Activated CD8-positive, alpha-beta T cell treated with anti-CD3 and anti-CD28 coated beads for 36 hours (primary cell): ENCODE results near the gene EFNA1. TPM values are rescaled to one million over a fixed set of nuclear protein-coding genes. Genes with fewer than 3 reads are reported as not detected.

Source experiments
- ATAC-seq: fragments of 200-7000 bp; cut with Tn5 transposase; one replicate; pipeline ENCODE4 v1.10.0; 2021; ENCODE audit warnings: mild to moderate bottlenecking, moderate library complexity
- CTCF ChIA-PET: fragments of 350-600 bp; sonication (Branson Sonifier 250); formaldehyde crosslinking; loops from one replicate; lab custom pipeline; 2021; ENCODE audit warnings: antibody characterized with exemption; lab: Charles Lee
- POLR2A ChIA-PET: fragments of 350-600 bp; sonication (Branson Sonifier 250); formaldehyde crosslinking; loops from one replicate; lab custom pipeline; 2021; ENCODE audit warnings: antibody characterized with exemption; lab: Charles Lee
- DNase-seq: peaks from one replicate; pipeline ENCODE4 v3.0.0-alpha.2; 2020
- H3K27ac Mint-ChIP-seq: one replicate; pipeline ENCODE4 v1.8.0; 2021; ENCODE audit warnings: mild to moderate bottlenecking, mixed read lengths
- H3K27me3 Mint-ChIP-seq: one replicate; pipeline ENCODE4 v1.8.0; 2021; ENCODE audit warnings: mixed read lengths
- H3K36me3 Mint-ChIP-seq: one replicate; pipeline ENCODE4 v1.8.0; 2021; ENCODE audit warnings: low read depth, mixed read lengths
- H3K4me1 Mint-ChIP-seq: one replicate; pipeline ENCODE4 v1.8.0; 2021; ENCODE audit warnings: low read depth, mixed read lengths
- H3K4me3 Mint-ChIP-seq: one replicate; pipeline ENCODE4 v1.8.0; 2021; ENCODE audit warnings: mild to moderate bottlenecking, moderate library complexity, mixed read lengths
- H3K9me3 Mint-ChIP-seq: one replicate; pipeline ENCODE4 v1.8.0; 2021; ENCODE audit warnings: mixed read lengths
- CTCF ChIP-seq: fragments of 200-600 bp; IDR thresholded peaks from one replicate; pipeline ENCODE4 v1.8.0; 2022; ENCODE audit warnings: antibody characterized with exemption, mild to moderate bottlenecking
- intact Hi-C: fragments of 100-400 bp; cut with micrococcal nuclease; formaldehyde crosslinking; loops from one replicate; pipeline ENCODE4 v1.10.0; 2022
- total RNA-seq, 2 experiments: library from RNA; stranded (reverse); gene quantifications; one replicate each; pipeline ENCODE4 v1.2.3, GENCODE V29; 2021

EFNA1 gene
- total RNA-seq, 2 experiments from 2014 or later = 0.59 to 0.60 TPM

DNA sequence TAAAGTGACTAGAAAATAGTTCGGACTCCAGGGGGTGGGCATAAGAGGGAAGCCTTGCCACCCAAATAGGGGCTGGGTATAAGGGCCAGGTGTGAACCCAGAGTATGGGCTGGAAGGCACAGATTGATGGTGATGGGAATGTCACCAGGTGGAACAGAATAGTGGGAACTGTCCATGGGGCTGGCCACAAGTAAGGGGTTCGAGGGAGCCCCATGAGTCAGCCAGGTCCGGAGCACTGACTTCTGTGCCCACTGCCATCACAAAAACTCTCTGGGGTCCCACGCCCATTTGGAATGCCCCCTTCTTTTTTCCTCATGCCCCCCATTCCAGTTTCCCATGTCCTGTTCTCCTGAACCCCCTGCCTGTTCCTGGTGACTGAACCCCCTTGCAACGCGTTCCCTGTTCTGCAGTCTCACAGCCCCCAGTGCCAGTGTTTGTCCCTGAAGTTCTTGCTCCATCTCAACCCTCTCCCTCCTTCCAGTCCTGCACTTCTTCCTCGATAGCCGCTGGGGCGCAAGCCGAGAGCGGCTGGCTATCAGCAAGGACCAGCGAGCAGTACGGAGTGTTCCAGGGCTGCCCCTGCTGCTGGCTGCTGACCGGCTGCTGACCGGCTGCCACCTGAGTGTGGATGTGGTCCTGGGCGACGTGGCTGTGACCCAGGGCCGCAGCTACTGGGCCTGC is 53.8 kb downstream of the EFNA1 start:
- TF ChIP-seq CTCF = no peak
- peaks cover 5% of the 10 kb centered on the region for H3K4me1 Mint-ChIP-seq
- DNase-seq (no peak), ATAC-seq (no peak)
- no peak overlapping the region for H3K27ac Mint-ChIP-seq
- H3K36me3 Mint-ChIP-seq = peaks cover 11% of the 10 kb centered on the region
- intact Hi-C loops = no loop called here
- no peaks in the 10 kb centered on the region for H3K27me3 Mint-ChIP-seq
- ChIA-PET POLR2A (interaction anchor here (0.7 kb wide), 1 partner anchor 1031 kb away, joined by 3 read pairs; no protein-coding TSS in a partner anchor), CTCF (interaction anchor here (1.3 to 2.5 kb wide), 2 partner anchors 8 to 12 kb away, joined by 4 to 7 read pairs; partner anchors contain the start of gene KRTCAP2)
- no peaks in the 10 kb centered on the region for H3K9me3 Mint-ChIP-seq
- H3K4me3 Mint-ChIP-seq = no peak overlapping the region

GRCh38 chr1:155182052-155182550 is 54.4 kb downstream of the EFNA1 start:
- Mint-ChIP-seq H3K4me1 (no peaks in the 10 kb centered on the region), H3K9me3 (no peaks in the 10 kb centered on the region), H3K36me3 (peaks cover 11% of the 10 kb centered on the region), H3K27ac (no peak overlapping the region), H3K4me3 (no peak overlapping the region), H3K27me3 (no peaks in the 10 kb centered on the region)
- ChIA-PET CTCF (interaction anchor here (1.3 to 2.5 kb wide), 2 partner anchors 9 to 12 kb away, joined by 4 to 7 read pairs; partner anchors contain the start of gene KRTCAP2), POLR2A (no interaction called here)
- ATAC-seq (no peak), DNase-seq (no peak)
- TF ChIP-seq CTCF = no peak
- intact Hi-C loops = no loop called here

- CTCF ChIA-PET = interaction anchor here (1.6 kb wide), 1 partner anchor 8 kb away, joined by 5 read pairs; no protein-coding TSS in a partner anchor
- DNase-seq = no peak
- Mint-ChIP-seq H3K27ac (no peak overlapping the region), H3K9me3 (no peaks in the 10 kb centered on the region), H3K27me3 (no peaks in the 10 kb centered on the region), H3K36me3 (peaks cover 3% of the 10 kb centered on the region), H3K4me1 (no peaks in the 10 kb centered on the region), H3K4me3 (no peak overlapping the region)
- no peak for ATAC-seq
- POLR2A ChIA-PET = interaction anchor here (0.6 to 1.6 kb wide), 3 partner anchors 8 to 11 kb away, joined by 3 to 10 read pairs (median 6); no protein-coding TSS in a partner anchor
- no peak for TF ChIP-seq CTCF
- intact Hi-C loops = no loop called here
These were observed 56.1 kb downstream of the EFNA1 start for GRCh38 chr1:155183775-155184221.

DNA sequence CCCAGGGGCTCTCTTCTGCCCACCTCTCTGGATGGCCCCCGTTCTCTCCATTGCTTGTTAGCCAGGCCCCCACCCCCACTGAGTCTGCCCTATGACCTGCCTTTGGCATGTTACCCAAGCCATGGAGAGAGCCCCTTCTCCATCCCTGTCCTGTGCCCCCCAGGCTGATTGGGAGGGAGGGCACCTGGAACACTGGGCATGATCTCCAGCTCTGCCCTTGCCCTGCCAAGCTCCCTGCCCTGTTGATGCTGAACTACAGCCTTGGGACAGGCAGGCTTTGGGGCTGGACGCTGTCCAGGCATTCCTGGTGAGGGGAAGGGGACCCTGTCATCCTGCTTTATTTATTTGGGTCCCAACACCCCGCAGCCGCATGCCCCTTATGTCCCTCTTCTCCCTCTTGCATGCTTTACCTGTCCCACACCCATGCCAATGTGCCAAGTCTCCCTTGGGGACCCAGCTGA is 56.7 kb downstream of the EFNA1 start:
- intact Hi-C loops = no loop called here
- Mint-ChIP-seq H3K4me1 (no peaks in the 10 kb centered on the region), H3K4me3 (no peak overlapping the region), H3K27ac (no peak overlapping the region), H3K36me3 (no peaks in the 10 kb centered on the region), H3K27me3 (no peaks in the 10 kb centered on the region), H3K9me3 (no peaks in the 10 kb centered on the region)
- no peak for TF ChIP-seq CTCF
- CTCF ChIA-PET = interaction anchor here (1.6 kb wide), 1 partner anchor 9 kb away, joined by 5 read pairs; no protein-coding TSS in a partner anchor
- POLR2A ChIA-PET = interaction anchor here (0.6 to 1.7 kb wide), 5 partner anchors 9 to 132 kb away, joined by 3 to 10 read pairs (median 6); partner anchors contain the start of gene KRTCAP2
- DNase-seq (no peak), ATAC-seq (no peak)

Other genes starting within 250 kb of the EFNA1 start
- 10 to 100 TPM; 32.3 to 33.2 TPM for gene PMVK, start 191.2 kb upstream of the EFNA1 start, total RNA-seq
- 10 to 100 TPM; 17.7 to 19.4 TPM for gene PBXIP1, start 171.8 kb upstream of the EFNA1 start, total RNA-seq
- gene PYGO2, start 166.1 kb upstream of the EFNA1 start, total RNA-seq = 10 to 100 TPM; 21.2 to 21.8 TPM
- gene SHC1, start 157.1 kb upstream of the EFNA1 start, total RNA-seq = 10 to 100 TPM; 32.3 to 34.2 TPM
- gene CKS1B, start 153.2 kb upstream of the EFNA1 start, total RNA-seq = 100 to 1,000 TPM; 172 to 173 TPM
- gene FLAD1, start 144.5 kb upstream of the EFNA1 start, total RNA-seq = 10 to 100 TPM; 31.5 to 32.9 TPM
- gene LENEP, start 134.3 kb upstream of the EFNA1 start, total RNA-seq = not detected
- 10 to 100 TPM; 26.3 to 26.5 TPM for gene ZBTB7B, start 125.1 kb upstream of the EFNA1 start, total RNA-seq
- gene DCST2, start 94.1 kb upstream of the EFNA1 start, total RNA-seq = under 1 TPM; 0.20 to 0.36 TPM
- gene DCST1, start 94.1 kb upstream of the EFNA1 start, total RNA-seq = not detected
- 10 to 100 TPM; 36.4 to 37.2 TPM for gene ADAM15, start 76.6 kb upstream of the EFNA1 start, total RNA-seq
- 1 to 10 TPM; 7.1 to 7.8 TPM for gene EFNA4, start 64.1 kb upstream of the EFNA1 start, total RNA-seq
- gene EFNA3, start 49.0 kb upstream of the EFNA1 start, total RNA-seq = 1 to 10 TPM; 5.1 to 8.6 TPM
- 10 to 100 TPM; 59.7 to 64.0 TPM for gene SLC50A1, start 8.0 kb downstream of the EFNA1 start, total RNA-seq
- 10 to 100 TPM; 37.1 to 38.1 TPM for gene DPM3, start 12.7 kb downstream of the EFNA1 start, total RNA-seq
- gene KRTCAP2, start 45.4 kb downstream of the EFNA1 start, total RNA-seq = 100 to 1,000 TPM; 124 to 125 TPM
- gene TRIM46, start 46.0 kb downstream of the EFNA1 start, total RNA-seq = 1 to 10 TPM; 5.8 to 6.1 TPM
- 10 to 100 TPM; 11.1 to 12.0 TPM for gene THBS3, start 80.0 kb downstream of the EFNA1 start, total RNA-seq
- 10 to 100 TPM; 59.2 to 61.0 TPM for gene MTX1, start 80.8 kb downstream of the EFNA1 start, total RNA-seq
- gene ENTREP3, start 127.6 kb downstream of the EFNA1 start, total RNA-seq = 10 to 100 TPM; 41.1 to 42.2 TPM
- 10 to 100 TPM; 81.3 to 97.2 TPM for gene SCAMP3, start 134.5 kb downstream of the EFNA1 start, total RNA-seq
- 10 to 100 TPM; 80.6 to 85.4 TPM for gene CLK2, start 145.6 kb downstream of the EFNA1 start, total RNA-seq
- gene HCN3, start 149.6 kb downstream of the EFNA1 start, total RNA-seq = 1 to 10 TPM; 1.5 TPM
- not detected for gene PKLR, start 173.6 kb downstream of the EFNA1 start, total RNA-seq
- 100 to 1,000 TPM; 293 to 316 TPM for gene FDPS, start 181.0 kb downstream of the EFNA1 start, total RNA-seq
- 10 to 100 TPM; 21.2 to 21.6 TPM for gene RUSC1, start 193.0 kb downstream of the EFNA1 start, total RNA-seq